ENCODE measurements around the gene CLEC3B. TPM values are rescaled to one million over a fixed set of nuclear protein-coding genes. Genes with fewer than 3 reads are reported as not detected.

CLEC3B gene
- polyA plus RNA-seq, 1 experiment: 22.3 TPM

DNA sequence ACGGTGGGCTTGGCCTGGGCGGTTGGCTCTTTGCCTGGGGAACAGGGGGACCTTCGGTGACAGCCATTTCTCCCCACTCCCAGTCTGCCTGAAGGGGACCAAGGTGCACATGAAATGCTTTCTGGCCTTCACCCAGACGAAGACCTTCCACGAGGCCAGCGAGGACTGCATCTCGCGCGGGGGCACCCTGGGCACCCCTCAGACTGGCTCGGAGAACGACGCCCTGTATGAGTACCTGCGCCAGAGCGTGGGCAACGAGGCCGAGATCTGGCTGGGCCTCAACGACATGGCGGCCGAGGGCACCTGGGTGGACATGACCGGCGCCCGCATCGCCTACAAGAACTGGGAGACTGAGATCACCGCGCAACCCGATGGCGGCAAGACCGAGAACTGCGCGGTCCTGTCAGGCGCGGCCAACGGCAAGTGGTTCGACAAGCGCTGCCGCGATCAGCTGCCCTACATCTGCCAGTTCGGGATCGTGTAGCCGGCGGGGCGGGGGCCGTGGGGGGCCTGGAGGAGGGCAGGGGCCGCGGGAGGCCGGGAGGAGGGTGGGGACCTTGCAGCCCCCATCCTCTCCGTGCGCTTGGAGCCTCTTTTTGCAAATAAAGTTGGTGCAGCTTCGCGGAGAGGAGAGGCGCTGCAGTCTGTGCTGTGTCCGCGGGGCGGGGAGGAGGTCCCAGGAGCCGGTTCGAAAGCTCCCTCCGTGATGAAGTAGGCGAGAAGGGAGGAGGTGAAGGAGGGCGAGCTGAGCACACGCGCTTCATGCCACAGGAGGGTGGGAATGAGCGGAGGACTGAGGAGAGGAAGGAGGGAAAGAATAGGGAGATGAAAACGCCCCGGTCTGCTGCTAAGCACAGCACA lies 9.6 kb downstream of the CLEC3B start:
- ChIA-PET POLR2A (interaction anchor here (0.7 kb wide), 1 partner anchor 23 kb away, joined by 3 read pairs; no protein-coding TSS in a partner anchor), CTCF (interaction anchor here (0.6 to 7.9 kb wide), 21 partner anchors 8 to 624 kb away, joined by 3 to 81 read pairs (median 6); no protein-coding TSS in a partner anchor)
- H3K36me3 ChIP-seq (ENCODE audit: control insufficient read depth, insufficient read depth, low read length): 0 out of 2 replicates have a peak, but pooled peaks cover 1% of the 10 kb centered on the region
- no peaks in the 10 kb centered on the region for H3K27me3 ChIP-seq (ENCODE audit: control insufficient read depth, insufficient read depth, low read length)
- TF ChIP-seq, protein P1, sequence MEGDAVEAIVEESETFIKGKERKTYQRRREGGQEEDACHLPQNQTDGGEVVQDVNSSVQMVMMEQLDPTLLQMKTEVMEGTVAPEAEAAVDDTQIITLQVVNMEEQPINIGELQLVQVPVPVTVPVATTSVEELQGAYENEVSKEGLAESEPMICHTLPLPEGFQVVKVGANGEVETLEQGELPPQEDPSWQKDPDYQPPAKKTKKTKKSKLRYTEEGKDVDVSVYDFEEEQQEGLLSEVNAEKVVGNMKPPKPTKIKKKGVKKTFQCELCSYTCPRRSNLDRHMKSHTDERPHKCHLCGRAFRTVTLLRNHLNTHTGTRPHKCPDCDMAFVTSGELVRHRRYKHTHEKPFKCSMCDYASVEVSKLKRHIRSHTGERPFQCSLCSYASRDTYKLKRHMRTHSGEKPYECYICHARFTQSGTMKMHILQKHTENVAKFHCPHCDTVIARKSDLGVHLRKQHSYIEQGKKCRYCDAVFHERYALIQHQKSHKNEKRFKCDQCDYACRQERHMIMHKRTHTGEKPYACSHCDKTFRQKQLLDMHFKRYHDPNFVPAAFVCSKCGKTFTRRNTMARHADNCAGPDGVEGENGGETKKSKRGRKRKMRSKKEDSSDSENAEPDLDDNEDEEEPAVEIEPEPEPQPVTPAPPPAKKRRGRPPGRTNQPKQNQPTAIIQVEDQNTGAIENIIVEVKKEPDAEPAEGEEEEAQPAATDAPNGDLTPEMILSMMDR (IDR thresholded peaks at IDR 0.05; ENCODE audit: insufficient read depth, low read depth, low read length): no peak
- DNase-seq (ENCODE audit: low read depth): no peak
- peak overlapping the region; percentile 37 for H3K4me3 ChIP-seq (ENCODE audit: low read depth, low read length)

GRCh38 chr3:45037720-45038455 lies 11.8 kb downstream of the CLEC3B start:
- Histone ChIP-seq H3K4me3 (ENCODE audit: low read depth, low read length) (no peak overlapping the region), H3K36me3 (ENCODE audit: control insufficient read depth, insufficient read depth, low read length) (0 out of 2 replicates have a peak, but pooled peaks cover 1% of the 10 kb centered on the region), H3K27me3 (ENCODE audit: control insufficient read depth, insufficient read depth, low read length) (no peaks in the 10 kb centered on the region)
- TF ChIP-seq, protein P1 (IDR thresholded peaks at IDR 0.05; ENCODE audit: insufficient read depth, low read depth, low read length): peak; percentile 89
- DNase-seq (ENCODE audit: low read depth): peak; percentile 59
- POLR2A ChIA-PET: no interaction called here
- CTCF ChIA-PET: interaction anchor here (0.6 to 7.9 kb wide), 29 partner anchors 11 to 889 kb away, joined by 3 to 89 read pairs (median 5); partner anchors contain the start of genes EXOSC7, TMEM158 and ZDHHC3

GRCh38 chr3:45041666-45042065 lies 15.6 kb downstream of the CLEC3B start:
- H3K4me3 ChIP-seq (ENCODE audit: low read depth, low read length): no peak overlapping the region
- H3K27me3 ChIP-seq (ENCODE audit: control insufficient read depth, insufficient read depth, low read length): no peaks in the 10 kb centered on the region
- ChIA-PET CTCF (interaction anchor here (0.6 to 12.1 kb wide), 24 partner anchors 11 to 613 kb away, joined by 3 to 289 read pairs (median 4); partner anchors contain the start of gene TMEM158), POLR2A (no interaction called here)
- TF ChIP-seq, protein P1 (IDR thresholded peaks at IDR 0.05; ENCODE audit: insufficient read depth, low read depth, low read length): no peak
- H3K36me3 ChIP-seq (ENCODE audit: control insufficient read depth, insufficient read depth, low read length): no peaks in the 10 kb centered on the region
- no peak for DNase-seq (ENCODE audit: low read depth)

DNA sequence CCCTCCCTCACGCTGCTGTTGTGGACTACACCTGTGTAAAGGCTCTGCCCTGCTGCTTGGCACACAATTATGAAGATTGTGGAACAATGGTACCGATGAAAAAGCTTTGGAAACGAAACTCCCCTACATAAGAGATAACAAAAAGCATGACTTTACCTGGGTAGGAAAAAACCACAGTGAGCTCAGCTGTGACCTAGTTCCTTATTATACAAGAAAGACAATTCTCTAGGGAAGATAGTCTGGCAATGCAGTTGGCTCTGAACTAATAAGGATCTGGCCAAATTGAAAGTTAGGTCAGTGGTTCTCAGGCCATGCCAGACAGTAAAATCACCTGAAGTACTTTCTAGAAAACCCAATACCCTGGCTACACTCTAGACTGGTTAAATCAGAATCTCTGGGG lies 16.1 kb downstream of the CLEC3B start:
- Histone ChIP-seq H3K27me3 (ENCODE audit: control insufficient read depth, insufficient read depth, low read length) (no peaks in the 10 kb centered on the region), H3K4me3 (ENCODE audit: low read depth, low read length) (no peak overlapping the region), H3K36me3 (ENCODE audit: control insufficient read depth, insufficient read depth, low read length) (no peaks in the 10 kb centered on the region)
- ChIA-PET POLR2A (no interaction called here), CTCF (interaction anchor here (0.6 to 12.1 kb wide), 16 partner anchors 13 to 613 kb away, joined by 3 to 289 read pairs (median 4); partner anchors contain the start of gene TMEM158)
- TF ChIP-seq, protein P1 (IDR thresholded peaks at IDR 0.05; ENCODE audit: insufficient read depth, low read depth, low read length): no peak
- DNase-seq (ENCODE audit: low read depth): no peak

All from BJ (cell line).